Neuronal stem cell (in vitro differentiated cells): ENCODE results near the gene PFKL.
A peak's percentile ranks its signal among the peaks of the same experiment; 100 is the strongest.

Experiments
- DNase-seq: peaks from one replicate; pipeline ENCODE4 v3.0.0-alpha.2; 2013; ENCODE audit warnings: low spot score
- H2AFZ ChIP-seq: one replicate; pipeline ENCODE4 v1.6.1; 2013; ENCODE audit warnings: mild to moderate bottlenecking, low read length, inconsistent platforms
- H2AK5ac ChIP-seq: 2 replicates; pipeline ENCODE4 v1.6.1; 2013; ENCODE audit warnings: low read depth, mild to moderate bottlenecking, inconsistent platforms, low read length, moderate library complexity, mixed read lengths
- H2BK120ac ChIP-seq: 2 replicates; pipeline ENCODE4 v1.6.1; 2013; ENCODE audit warnings: low read depth, mild to moderate bottlenecking, inconsistent platforms, low read length, moderate library complexity, mixed read lengths
- H2BK12ac ChIP-seq: one replicate; pipeline ENCODE4 v1.6.1; 2013; ENCODE audit warnings: low read length, inconsistent platforms
- H2BK15ac ChIP-seq: 2 replicates; pipeline ENCODE4 v1.6.1; 2013; ENCODE audit warnings: mild to moderate bottlenecking, low read length, inconsistent platforms, mixed read lengths
- H2BK5ac ChIP-seq: one replicate; pipeline ENCODE4 v1.6.1; 2013; ENCODE audit warnings: inconsistent platforms, mild to moderate bottlenecking, low read length, moderate library complexity
- H3K14ac ChIP-seq: one replicate; pipeline ENCODE4 v1.6.1; 2013; ENCODE audit warnings: low read length, inconsistent platforms
- H3K18ac ChIP-seq: 2 replicates; pipeline ENCODE4 v1.6.1; 2013; ENCODE audit warnings: low read length, inconsistent platforms
- H3K23ac ChIP-seq: 2 replicates; pipeline ENCODE4 v1.6.1; 2013; ENCODE audit warnings: low read depth, mild to moderate bottlenecking, mixed read lengths, low read length, inconsistent platforms; ENCODE audit not compliant: poor library complexity
- H3K27ac ChIP-seq: replicated peaks from 3 replicates; pipeline ENCODE4 v1.5.1; 2013; ENCODE audit warnings: low read length, inconsistent platforms
- H3K27me3 ChIP-seq, 3 experiments: 2 replicates each; pipeline ENCODE4 v1.6.1; 2013; ENCODE audit warnings: low read length in 3 of 3, mild to moderate bottlenecking in 2 of 3, inconsistent platforms in 1 of 3, low read depth in 1 of 3, mixed read lengths in 1 of 3, moderate library complexity in 1 of 3; ENCODE audit not compliant: control insufficient read depth in 3 of 3, insufficient read depth in 3 of 3
- H3K36me3 ChIP-seq, 2 donors: replicated peaks in 1 of 2; 2 replicates each; pipeline ENCODE4 v1.6.1; 2013; ENCODE audit warnings: low read length in 2 of 2; ENCODE audit not compliant: control insufficient read depth in 2 of 2, insufficient read depth in 2 of 2
- H3K4ac ChIP-seq: 2 replicates; pipeline ENCODE4 v1.6.1; 2013; ENCODE audit warnings: inconsistent platforms, mild to moderate bottlenecking, low read length, moderate library complexity
- H3K4me1 ChIP-seq, 2 donors: 1 replicate in 1 of 2; 2 replicates in 1 of 2; pipeline ENCODE4 v1.6.1; 2013; ENCODE audit warnings: low read length in 2 of 2, low read depth in 1 of 2; ENCODE audit not compliant: control insufficient read depth in 2 of 2, insufficient read depth in 1 of 2
- H3K4me2 ChIP-seq: one replicate; pipeline ENCODE4 v1.6.1; 2013; ENCODE audit warnings: mild to moderate bottlenecking, low read length, inconsistent platforms; ENCODE audit not compliant: insufficient read depth, poor library complexity, severe bottlenecking
- H3K4me3 ChIP-seq, 2 donors: 2 replicates each; pipeline ENCODE4 v1.5.1; 2013; ENCODE audit warnings: low read length in 2 of 2, mild to moderate bottlenecking in 2 of 2, inconsistent platforms in 1 of 2, moderate library complexity in 1 of 2
- H3K79me1 ChIP-seq: one replicate; pipeline ENCODE4 v1.6.1; 2013; ENCODE audit warnings: low read depth, mild to moderate bottlenecking, inconsistent platforms, low read length, moderate library complexity
- H3K9ac ChIP-seq: one replicate; pipeline ENCODE4 v1.6.1; 2013; ENCODE audit warnings: mild to moderate bottlenecking, low read depth, low read length, inconsistent platforms; ENCODE audit not compliant: poor library complexity
- H3K9me3 ChIP-seq, 2 donors: replicated peaks in 1 of 2; 2 replicates each; pipeline versions ENCODE3 to v1.6.1; 2013; ENCODE audit warnings: low read length in 2 of 2, mild to moderate bottlenecking in 2 of 2, inconsistent platforms in 1 of 2, low read depth in 1 of 2, mixed read lengths in 1 of 2, moderate library complexity in 1 of 2; ENCODE audit not compliant: control insufficient read depth in 2 of 2, insufficient read depth in 1 of 2
- H4K8ac ChIP-seq: one replicate; pipeline ENCODE4 v1.6.1; 2013; ENCODE audit warnings: low read depth, mild to moderate bottlenecking, inconsistent platforms, low read length, moderate library complexity
- H4K91ac ChIP-seq: one replicate; pipeline ENCODE4 v1.6.1; 2013; ENCODE audit warnings: low read length, low read depth, mild to moderate bottlenecking, inconsistent platforms; ENCODE audit not compliant: poor library complexity
- WGBS, 2 donors: extraction: QIAGEN DNeasy Blood & Tissue Kit; methylation state at CpG; one replicate each; pipeline ENCODE4 v1.1.7; 2013; ENCODE audit warnings: missing lambda C conversion rate in 2 of 2, mixed read lengths in 1 of 2; ENCODE audit not compliant: insufficient read length in 2 of 2, insufficient replicate concordance in 1 of 2; ENCODE audit errors: extremely low coverage in 2 of 2; 5-methylcytosine and 5-hydroxymethylcytosine counted together

PFKL gene

GRCh38 chr21:44366586-44367211 is 66.8 kb downstream of the PFKL start:
- Histone ChIP-seq H3K23ac (peak overlapping the region; percentile 25), H2BK12ac (peak overlapping the region; percentile 6), H2BK5ac (no peak overlapping the region), H4K8ac (no peak overlapping the region), H2BK15ac (peak overlapping the region; percentile 91), H3K4me1 (peaks cover 0 to 5% of the 10 kb centered on the region in 2 donors), H3K27ac (no peak overlapping the region), H2BK120ac (no peak overlapping the region), H2AK5ac (peak overlapping the region; percentile 83), H3K36me3 (no peaks in the 10 kb centered on the region), H3K4me2 (no peak overlapping the region), H3K18ac (peak overlapping the region; percentile 38), H3K4me3 (no peak overlapping the region), H3K79me1 (no peaks in the 10 kb centered on the region), H3K9ac (no peak overlapping the region), H2AFZ (no peak overlapping the region), H3K27me3 (peaks cover 0 to 31% (median 18%) of the 10 kb centered on the region in 3 experiments), H3K14ac (no peak overlapping the region), H3K9me3 (peaks cover 0 to 6% of the 10 kb centered on the region in 2 donors), H4K91ac (no peak overlapping the region), H3K4ac (no peak overlapping the region)
- no peak for DNase-seq
- WGBS, 2 donors, result no CpG with 5 or more reads among the region's 28 CpGs

DNA sequence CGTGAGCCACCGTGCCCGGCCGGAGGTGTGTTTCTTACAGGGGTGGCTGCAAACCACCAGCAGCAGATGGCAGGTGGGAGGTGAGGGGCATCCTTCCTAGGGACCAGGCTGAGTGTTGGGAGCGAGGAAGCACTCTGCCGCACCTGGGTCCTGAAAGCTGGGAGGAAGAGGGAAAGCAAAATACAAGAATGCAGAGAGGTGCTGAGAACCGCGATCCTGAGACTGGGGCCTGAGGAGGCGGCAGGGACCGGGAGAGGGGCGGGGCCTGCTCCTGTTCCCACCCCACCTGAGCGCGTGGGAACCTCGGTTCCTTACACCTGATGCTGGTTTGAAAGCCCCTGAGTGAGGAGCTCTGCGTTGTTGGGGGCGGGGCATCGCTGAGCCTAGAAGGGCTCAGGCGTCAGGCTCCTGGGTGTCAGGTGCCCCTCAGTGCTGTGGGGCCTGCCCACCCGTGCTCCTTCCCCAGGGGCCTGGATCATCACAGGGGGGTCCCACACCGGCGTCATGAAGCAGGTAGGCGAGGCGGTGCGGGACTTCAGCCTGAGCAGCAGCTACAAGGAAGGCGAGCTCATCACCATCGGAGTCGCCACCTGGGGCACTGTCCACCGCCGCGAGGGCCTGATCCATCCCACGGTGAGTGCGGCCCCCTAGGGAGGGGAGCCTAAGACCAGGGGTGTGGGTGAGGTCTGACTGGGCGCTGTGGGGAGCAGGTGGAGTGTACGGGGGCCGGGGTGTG is 69.0 kb downstream of the PFKL start:
- Histone ChIP-seq H3K23ac (peak overlapping the region; percentile 29), H2BK15ac (no peak overlapping the region), H2BK120ac (no peak overlapping the region), H3K36me3 (no peaks in the 10 kb centered on the region), H3K4me1 (peaks cover 0 to 5% of the 10 kb centered on the region in 2 donors), H2BK12ac (peak overlapping the region; percentile 7), H4K91ac (no peak overlapping the region), H3K18ac (peak overlapping the region; percentile 28), H3K4me3 (no peak overlapping the region), H3K14ac (peak overlapping the region; percentile 100), H4K8ac (peak overlapping the region; percentile 65), H3K4me2 (no peak overlapping the region), H3K27me3 (peaks cover 0 to 31% (median 18%) of the 10 kb centered on the region in 3 experiments), H3K4ac (no peak overlapping the region), H2BK5ac (no peak overlapping the region), H2AFZ (no peak overlapping the region), H2AK5ac (peak overlapping the region; percentile 74), H3K79me1 (no peaks in the 10 kb centered on the region), H3K9ac (peak overlapping the region; percentile 60), H3K9me3 (no peaks in the 10 kb centered on the region), H3K27ac (no peak overlapping the region)
- whole genome bisulfite sequencing, 2 donors, result no CpG with 5 or more reads among the region's 35 CpGs
- no peak for DNase-seq

- Histone ChIP-seq H3K27ac (no peak overlapping the region), H3K4ac (no peak overlapping the region), H3K27me3 (peaks cover 0 to 31% (median 18%) of the 10 kb centered on the region in 3 experiments), H3K36me3 (no peaks in the 10 kb centered on the region), H4K91ac (no peak overlapping the region), H3K23ac (peak overlapping the region; percentile 48), H2AFZ (peak overlapping the region; percentile 73), H2BK12ac (no peak overlapping the region), H2BK5ac (no peak overlapping the region), H3K4me1 (peaks cover 0 to 5% of the 10 kb centered on the region in 2 donors), H3K79me1 (no peaks in the 10 kb centered on the region), H2BK120ac (no peak overlapping the region), H2AK5ac (no peak overlapping the region), H3K4me2 (peak overlapping the region; percentile 86), H4K8ac (no peak overlapping the region), H3K9me3 (peaks cover 0 to 2% of the 10 kb centered on the region in 2 donors), H3K4me3 (no peak overlapping the region), H2BK15ac (no peak overlapping the region), H3K18ac (peak overlapping the region; percentile 70), H3K14ac (no peak overlapping the region), H3K9ac (peak overlapping the region; percentile 44)
- DNase-seq, result peak; percentile 37
- WGBS, 2 donors, result no CpG with 5 or more reads among the region's 29 CpGs
These were observed 70.3 kb downstream of the PFKL start for GRCh38 chr21:44370027-44370735.
